Tibial nerve (tissue), 4 donors: ENCODE results near the gene NGFR. TPM values are rescaled to one million over a fixed set of nuclear protein-coding genes. Genes with fewer than 3 reads are reported as not detected.

Experiments
- DNase-seq, 2 donors: peaks; one replicate each; pipeline ENCODE4 v3.0.0-alpha.2; 2019; ENCODE audit warnings: low spot score in 2 of 2
- H3K27ac ChIP-seq, 4 donors: fragments of 200-600 bp; sonication (generic) in 3 of 4; one replicate each; pipeline ENCODE4 v1.5.1; 2017 to 2019; ENCODE audit warnings: mild to moderate bottlenecking in 1 of 4
- H3K27me3 ChIP-seq, 2 donors: fragments of 200-600 bp; sonication (generic) in 1 of 2; one replicate each; pipeline versions ENCODE4 v1.5.1 to v1.6.0; 2017 to 2019
- H3K36me3 ChIP-seq, 3 donors: fragments of 200-600 bp; sonication (generic); one replicate each; pipeline ENCODE4 v1.5.1; 2018 to 2019
- H3K4me1 ChIP-seq, 4 donors: fragments of 200-600 bp; sonication (generic) in 3 of 4; one replicate each; pipeline ENCODE4 v1.5.1; 2017 to 2019
- H3K4me3 ChIP-seq, 4 donors: fragments of 200-600 bp; sonication (generic) in 3 of 4; one replicate each; pipeline ENCODE4 v1.5.1; 2017 to 2019; ENCODE audit warnings: mild to moderate bottlenecking in 1 of 4, moderate library complexity in 1 of 4
- H3K9me3 ChIP-seq, 4 donors: fragments of 200-600 bp; sonication (generic) in 3 of 4; one replicate each; pipeline ENCODE4 v1.5.1; 2017 to 2019
- EP300 ChIP-seq, 2 donors: sonication (generic); formaldehyde crosslinking; IDR thresholded peaks; one replicate each; pipeline ENCODE4 v1.6.1; 2017; ENCODE audit warnings: antibody characterized with exemption in 2 of 2, mild to moderate bottlenecking in 1 of 2
- POLR2A ChIP-seq, 2 donors: fragments of 450-650 bp; IDR thresholded peaks; one replicate each; pipeline ENCODE4 v1.6.1; 2017; ENCODE audit warnings: antibody characterized with exemption in 2 of 2, mild to moderate bottlenecking in 2 of 2, moderate library complexity in 2 of 2
- WGBS, 2 donors: methylation state at CpG; one replicate each; pipeline ENCODE4 v1.1.5; 2018; 5-methylcytosine and 5-hydroxymethylcytosine counted together
- total RNA-seq, 4 donors: library from RNA; depleted of rRNA; stranded (reverse); fragments of >200 nt; gene quantifications; one replicate each; pipeline ENCODE4 v1.1.0, GENCODE V29; 2016
- TF ChIP-seq, protein P1 (sequence below), 5 experiments: fragments of 200-600 bp in 3 of 5; fragments of 450-650 bp in 2 of 5; sonication (generic) in 3 of 5; IDR thresholded peaks; one replicate each; pipeline ENCODE4 v1.5.1; 2016 to 2019; ENCODE audit warnings: antibody characterized with exemption in 5 of 5, mild to moderate bottlenecking in 3 of 5, moderate library complexity in 2 of 5

The NGFR gene
- total RNA-seq, 4 donors from 2014 or later: 205 to 279 (median 238) TPM

DNA sequence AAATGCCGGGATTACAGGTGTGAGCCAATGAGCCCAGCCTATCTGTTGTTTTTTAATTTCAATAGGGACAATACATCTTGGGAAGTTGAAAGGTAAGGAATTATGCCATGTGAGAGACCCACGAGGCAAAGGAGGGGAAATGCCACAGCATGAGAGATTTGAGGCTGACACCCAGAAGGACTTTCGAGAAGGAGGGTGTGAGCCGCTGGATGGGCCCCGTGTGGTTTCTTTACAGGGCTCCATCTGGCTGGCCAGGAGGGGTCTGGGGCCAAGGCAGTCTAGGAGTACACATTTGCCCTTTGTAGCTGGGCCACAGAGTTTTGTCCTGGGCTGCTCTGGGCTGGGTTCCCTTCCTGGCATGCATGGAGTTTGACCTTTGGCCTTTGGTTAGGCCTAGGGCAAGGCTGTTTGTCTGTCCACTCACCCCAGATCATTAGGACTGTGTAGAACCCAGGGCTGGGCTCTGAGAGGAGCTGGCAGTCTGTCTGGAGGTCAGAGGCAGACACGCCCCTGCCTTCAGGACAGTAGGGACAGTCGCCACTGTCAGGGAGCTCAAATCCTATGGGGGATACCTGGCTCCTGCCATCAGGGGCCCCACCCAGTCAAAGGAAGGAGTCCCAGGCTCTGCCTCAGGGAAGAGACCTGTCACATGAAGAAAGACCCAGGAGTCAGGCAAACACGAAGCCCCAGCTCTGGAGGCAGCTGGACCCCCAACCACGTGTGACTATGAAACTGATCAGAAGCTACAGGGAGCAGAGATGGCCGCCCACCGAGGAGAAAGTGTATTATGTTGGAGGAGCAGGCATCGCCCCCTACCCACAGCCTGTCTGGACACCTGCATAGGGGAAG is 56.4 kb downstream of the NGFR start:
- WGBS, 2 donors: 79 to 81% methylated on average over 12 of the region's 12 CpGs

DNA sequence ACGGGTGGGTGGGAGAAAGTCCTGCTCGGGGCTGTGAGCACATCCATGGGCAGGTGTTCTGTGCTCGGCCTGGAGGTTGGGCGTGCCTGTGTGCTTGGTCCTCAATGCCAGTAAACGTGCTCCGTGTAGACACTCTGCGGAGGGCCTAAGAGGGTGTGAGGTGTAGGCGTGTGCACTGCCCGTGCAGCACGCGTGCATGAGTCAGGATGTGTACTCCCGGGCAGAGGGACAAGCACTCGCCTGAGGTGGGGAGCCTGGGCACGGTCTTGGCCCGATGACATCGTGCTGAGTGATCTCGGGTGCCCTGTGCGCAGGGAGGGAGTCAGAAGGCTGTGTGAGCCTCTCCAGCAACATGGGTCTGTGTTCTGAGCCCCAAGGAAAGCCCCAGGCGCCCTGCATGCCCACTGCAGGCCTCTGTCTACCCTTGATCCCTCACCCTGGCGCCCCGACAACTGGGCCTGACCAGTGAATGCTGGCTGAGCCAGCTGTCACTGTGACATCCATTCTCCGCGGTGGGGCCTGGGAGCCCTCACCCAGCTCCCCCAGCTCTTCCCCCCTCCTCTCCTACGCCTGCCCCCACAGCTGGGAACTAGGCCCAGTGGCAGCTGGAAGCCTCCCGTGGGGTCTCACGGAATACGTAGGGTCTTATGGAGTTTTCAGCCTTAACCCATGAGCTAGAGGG is 57.1 kb downstream of the NGFR start:
- DNase-seq: no peak
- TF ChIP-seq EP300 (IDR thresholded peaks at IDR 0.05): no peak
- no peak overlapping the region for H3K4me3 ChIP-seq
- H3K9me3 ChIP-seq: no peaks in the 10 kb centered on the region
- peak overlapping the region in 2 of 4 donors; percentile 34 to 60 for H3K27ac ChIP-seq
- WGBS, 2 donors: 55 to 71% methylated on average over 18 to 22 of the region's 27 CpGs
- H3K27me3 ChIP-seq: no peaks in the 10 kb centered on the region
- H3K4me1 ChIP-seq: peaks cover 0 to 53% (median 30%) of the 10 kb centered on the region in 4 donors
- H3K36me3 ChIP-seq: no peaks in the 10 kb centered on the region

More for the DNA sequence above, 56.4 kb downstream of the NGFR start:
- H3K27ac ChIP-seq: peak overlapping the region in 2 of 4 donors; percentile 15 to 60
- no peaks in the 10 kb centered on the region for H3K9me3 ChIP-seq
- H3K4me3 ChIP-seq: no peak overlapping the region
- H3K27me3 ChIP-seq: no peaks in the 10 kb centered on the region
- no peak for DNase-seq
- no peaks in the 10 kb centered on the region for H3K36me3 ChIP-seq
- TF ChIP-seq EP300 (IDR thresholded peaks at IDR 0.05) (no peak), POLR2A (IDR thresholded peaks at IDR 0.05) (no peak)
- TF ChIP-seq, protein P1, sequence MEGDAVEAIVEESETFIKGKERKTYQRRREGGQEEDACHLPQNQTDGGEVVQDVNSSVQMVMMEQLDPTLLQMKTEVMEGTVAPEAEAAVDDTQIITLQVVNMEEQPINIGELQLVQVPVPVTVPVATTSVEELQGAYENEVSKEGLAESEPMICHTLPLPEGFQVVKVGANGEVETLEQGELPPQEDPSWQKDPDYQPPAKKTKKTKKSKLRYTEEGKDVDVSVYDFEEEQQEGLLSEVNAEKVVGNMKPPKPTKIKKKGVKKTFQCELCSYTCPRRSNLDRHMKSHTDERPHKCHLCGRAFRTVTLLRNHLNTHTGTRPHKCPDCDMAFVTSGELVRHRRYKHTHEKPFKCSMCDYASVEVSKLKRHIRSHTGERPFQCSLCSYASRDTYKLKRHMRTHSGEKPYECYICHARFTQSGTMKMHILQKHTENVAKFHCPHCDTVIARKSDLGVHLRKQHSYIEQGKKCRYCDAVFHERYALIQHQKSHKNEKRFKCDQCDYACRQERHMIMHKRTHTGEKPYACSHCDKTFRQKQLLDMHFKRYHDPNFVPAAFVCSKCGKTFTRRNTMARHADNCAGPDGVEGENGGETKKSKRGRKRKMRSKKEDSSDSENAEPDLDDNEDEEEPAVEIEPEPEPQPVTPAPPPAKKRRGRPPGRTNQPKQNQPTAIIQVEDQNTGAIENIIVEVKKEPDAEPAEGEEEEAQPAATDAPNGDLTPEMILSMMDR (IDR thresholded peaks at IDR 0.05): no peak
- H3K4me1 ChIP-seq: peaks cover 0 to 52% (median 31%) of the 10 kb centered on the region in 4 donors

DNA sequence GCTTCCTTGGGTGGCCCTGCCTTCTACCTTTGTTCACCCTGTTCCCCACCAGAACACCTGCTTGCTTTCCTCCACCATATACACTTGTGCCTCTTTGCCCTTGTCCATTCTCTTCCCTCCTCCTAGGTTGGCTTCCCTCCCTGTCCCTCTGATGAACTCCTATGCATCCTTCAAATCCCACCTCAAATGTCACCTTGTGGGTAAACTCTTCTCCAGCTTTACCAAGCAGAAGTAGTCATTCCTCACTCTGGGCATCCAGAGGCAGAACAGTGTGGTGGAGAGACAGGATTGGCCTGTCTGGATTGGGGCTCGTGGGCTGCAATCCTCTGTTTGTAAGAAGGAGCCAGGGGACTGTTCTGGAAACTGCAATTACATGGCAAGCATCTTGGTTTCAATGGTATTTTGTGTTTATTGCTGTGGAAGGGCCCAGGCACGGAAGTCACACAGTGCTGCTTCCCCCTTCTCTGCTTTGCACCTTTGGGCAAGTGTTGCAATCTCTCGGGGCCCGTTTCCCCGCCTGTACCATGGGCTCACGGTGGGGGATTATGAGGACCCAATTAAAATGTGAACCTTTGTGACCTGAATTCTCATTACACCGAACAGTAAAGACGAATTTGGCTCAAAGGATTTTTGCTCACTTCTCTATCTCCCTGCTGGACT is 58.7 kb downstream of the NGFR start:
- no peak for TF ChIP-seq POLR2A (IDR thresholded peaks at IDR 0.05)
- TF ChIP-seq, protein P1 (IDR thresholded peaks at IDR 0.05): no peak
- TF ChIP-seq EP300 (IDR thresholded peaks at IDR 0.05): no peak
- WGBS, 2 donors: 80 to 94% methylated on average over 8 of the region's 8 CpGs
- H3K9me3 ChIP-seq: no peaks in the 10 kb centered on the region
- no peak overlapping the region for H3K4me3 ChIP-seq
- DNase-seq: no peak
- no peak overlapping the region for H3K27ac ChIP-seq
- H3K36me3 ChIP-seq: no peaks in the 10 kb centered on the region
- H3K27me3 ChIP-seq: no peaks in the 10 kb centered on the region
- H3K4me1 ChIP-seq: peaks cover 0 to 42% (median 23%) of the 10 kb centered on the region in 4 donors

DNA sequence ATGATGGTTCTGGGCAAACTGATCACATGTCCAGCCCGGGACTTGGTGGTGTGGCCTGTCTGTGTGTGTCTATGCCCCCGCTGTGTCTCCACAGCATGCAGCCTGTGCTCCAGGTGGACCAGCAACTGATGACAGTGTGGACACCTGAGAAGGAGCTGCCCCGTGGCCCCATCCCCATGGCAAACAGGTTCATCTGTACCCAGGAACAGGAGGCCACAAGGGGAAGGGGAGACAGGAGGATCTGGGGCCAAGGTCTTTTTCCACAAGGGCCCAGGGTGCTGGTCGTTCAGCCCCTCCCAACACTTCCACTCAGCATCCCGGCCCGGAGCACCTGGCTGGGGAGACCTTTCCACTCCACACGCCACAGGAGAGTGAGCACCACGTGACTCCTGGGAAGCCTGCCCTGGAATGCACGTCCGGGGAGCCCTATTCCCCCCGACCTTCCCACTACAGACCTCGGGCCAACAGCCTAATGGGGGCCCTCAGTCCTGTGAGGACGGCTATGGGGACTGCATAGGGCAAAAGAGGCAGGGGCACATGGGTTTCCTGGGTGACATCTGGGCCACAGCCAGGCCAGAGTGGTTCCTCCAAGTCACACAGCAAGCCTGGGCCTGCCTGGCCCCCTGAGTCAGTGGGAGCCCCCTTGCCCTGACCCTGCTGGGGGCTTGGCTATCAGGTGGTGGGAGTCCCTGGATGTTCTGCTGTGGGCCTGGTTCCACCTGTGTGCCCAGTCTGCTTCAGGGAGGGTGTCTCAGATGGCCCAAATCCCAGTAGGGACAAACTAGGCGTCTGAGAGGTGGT is 59.8 kb downstream of the NGFR start:
- 71 to 76% methylated on average over 8 to 14 of the region's 14 CpGs for WGBS, 2 donors
- Histone ChIP-seq H3K4me3 (no peak overlapping the region), H3K36me3 (no peaks in the 10 kb centered on the region), H3K9me3 (no peaks in the 10 kb centered on the region), H3K4me1 (peaks cover 0 to 41% (median 23%) of the 10 kb centered on the region in 4 donors), H3K27ac (peak overlapping the region in 2 of 4 donors; percentile 34 to 74), H3K27me3 (no peaks in the 10 kb centered on the region)
- DNase-seq: no peak
- TF ChIP-seq POLR2A (IDR thresholded peaks at IDR 0.05) (no peak), EP300 (IDR thresholded peaks at IDR 0.05) (no peak)
- TF ChIP-seq, protein P1 (IDR thresholded peaks at IDR 0.05): no peak
